G401 (cell line): ENCODE measurements around the gene GATA3. TPM values are rescaled to one million over a fixed set of nuclear protein-coding genes. Genes with fewer than 3 reads are reported as not detected.
A peak's percentile ranks its signal among the peaks of the same experiment; 100 is the strongest.

Source experiments
- DNase-seq: peaks from one replicate; pipeline ENCODE4 v3.0.0-alpha.2; 2015; ENCODE audit warnings: low spot score
- in situ Hi-C: cut with HindIII; loops from 2 replicates; pipeline ENCODE4 v1.10.0; 2016; ENCODE audit warnings: low sequenced_read_pairs, mixed read lengths
- total RNA-seq: library from RNA; depleted of rRNA; stranded (reverse); fragments of >200 nt; shearing (Covaris generic); gene quantifications from 2 replicates; pipeline ENCODE4 v1.2.3, GENCODE V29; 2014

The GATA3 gene
- total RNA-seq, 1 experiment from 2014 or later, result not detected

DNA sequence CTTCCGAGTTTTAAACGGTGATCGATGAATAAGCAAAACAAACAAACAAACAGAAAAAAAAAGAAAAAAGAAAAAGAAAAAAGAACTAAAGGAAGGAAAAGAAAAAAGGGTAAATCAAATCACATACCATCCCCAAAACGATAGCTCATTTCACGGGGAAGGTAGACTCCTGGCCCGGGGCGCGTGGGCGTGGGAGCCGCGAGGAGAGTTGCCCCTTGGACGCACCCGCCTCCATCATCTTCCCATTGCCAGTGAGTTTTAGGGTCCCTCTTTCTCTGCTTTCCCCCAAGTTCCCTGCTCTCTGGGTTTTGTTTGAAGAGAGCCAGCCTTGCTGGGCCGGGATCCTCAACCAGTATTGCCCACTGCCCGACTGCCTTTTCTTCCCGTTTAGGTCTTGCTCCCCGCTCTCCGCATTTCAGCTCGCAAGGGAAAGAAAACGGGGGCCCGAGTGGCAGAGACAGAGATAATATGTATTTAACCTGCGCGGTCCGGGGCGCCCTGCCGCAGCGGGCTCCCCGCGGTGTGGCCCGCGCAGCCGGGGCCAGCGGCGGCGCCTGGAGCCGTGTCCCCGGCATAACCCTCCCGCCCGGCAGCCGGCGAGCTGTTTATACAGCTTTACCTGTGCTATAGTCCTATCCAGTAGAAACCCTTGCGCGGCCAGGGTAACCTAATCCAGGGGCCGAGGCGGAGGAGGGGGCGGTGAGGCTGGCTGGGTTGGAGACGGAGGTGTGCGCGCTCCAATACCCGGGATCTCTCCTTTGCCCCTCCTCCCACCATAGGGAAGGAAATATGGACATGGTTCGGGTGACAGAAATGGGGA is 5.2 kb upstream of the GATA3 start:
- DNase-seq, result no peak
- in situ Hi-C loops, result no loop called here

DNA sequence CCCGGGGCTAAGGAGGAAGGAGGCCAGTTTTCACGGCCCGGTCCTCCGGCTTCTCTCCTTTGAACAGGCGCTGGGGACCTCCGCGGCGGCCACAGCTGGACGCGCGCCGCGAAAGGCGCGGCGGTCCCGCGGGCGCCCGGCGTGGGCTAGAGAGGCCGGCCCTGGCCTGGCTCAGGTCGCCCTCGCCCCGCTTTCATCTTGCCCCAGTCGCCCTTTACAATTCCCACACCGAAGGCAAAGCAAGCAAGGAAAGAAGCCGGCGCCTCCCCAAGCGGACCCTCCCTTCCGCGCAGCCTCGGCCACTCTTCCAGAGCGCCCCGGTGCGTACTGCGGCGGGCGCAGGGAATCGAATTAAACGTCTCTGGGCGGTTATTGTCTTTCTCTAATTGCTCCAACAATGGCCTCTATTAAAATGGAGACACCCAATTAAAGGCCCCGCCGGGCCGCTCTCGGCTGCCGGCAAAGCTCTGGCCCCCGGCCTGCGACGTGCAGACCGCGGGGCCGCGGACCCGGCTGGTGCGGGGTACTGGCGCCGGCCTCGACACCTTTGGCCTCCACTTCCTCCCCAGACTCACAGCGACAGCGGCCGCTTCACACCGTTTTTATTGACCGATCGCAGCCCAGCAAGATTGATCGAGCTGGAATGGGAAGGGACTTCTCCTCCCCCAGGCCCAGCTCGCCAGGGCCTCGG is 4.5 kb upstream of the GATA3 start:
- in situ Hi-C loops, result no loop called here
- DNase-seq, result no peak

DNA sequence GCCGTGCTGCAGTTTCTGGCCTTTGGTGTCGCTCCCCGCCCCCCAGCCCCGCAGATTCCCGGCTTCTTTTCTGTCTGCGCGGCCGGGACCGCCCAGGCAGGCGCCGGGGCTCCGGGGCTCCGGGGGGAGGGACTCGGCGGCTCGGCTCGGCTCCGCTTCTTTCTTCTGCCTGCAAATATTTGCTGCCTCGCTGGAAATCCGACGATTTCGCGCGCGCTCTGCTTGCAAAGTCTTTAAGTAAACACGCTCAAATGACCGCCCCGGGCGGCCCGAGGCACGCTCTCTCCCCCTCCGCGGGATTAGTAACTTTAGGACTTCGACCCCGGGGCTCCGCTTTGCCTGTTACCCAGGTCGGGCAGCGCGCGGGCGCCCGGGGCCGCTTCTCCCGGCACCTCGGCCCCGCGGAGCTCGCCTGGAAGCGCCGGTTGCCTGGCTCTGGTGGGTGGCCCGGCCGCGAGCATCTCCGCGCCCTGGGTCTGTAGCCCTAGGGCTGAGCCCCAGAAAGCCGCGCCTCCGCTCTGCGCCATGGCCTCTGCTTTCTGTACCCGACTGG is 3.9 kb upstream of the GATA3 start:
- no peak for DNase-seq
- in situ Hi-C loops, result no loop called here

DNA sequence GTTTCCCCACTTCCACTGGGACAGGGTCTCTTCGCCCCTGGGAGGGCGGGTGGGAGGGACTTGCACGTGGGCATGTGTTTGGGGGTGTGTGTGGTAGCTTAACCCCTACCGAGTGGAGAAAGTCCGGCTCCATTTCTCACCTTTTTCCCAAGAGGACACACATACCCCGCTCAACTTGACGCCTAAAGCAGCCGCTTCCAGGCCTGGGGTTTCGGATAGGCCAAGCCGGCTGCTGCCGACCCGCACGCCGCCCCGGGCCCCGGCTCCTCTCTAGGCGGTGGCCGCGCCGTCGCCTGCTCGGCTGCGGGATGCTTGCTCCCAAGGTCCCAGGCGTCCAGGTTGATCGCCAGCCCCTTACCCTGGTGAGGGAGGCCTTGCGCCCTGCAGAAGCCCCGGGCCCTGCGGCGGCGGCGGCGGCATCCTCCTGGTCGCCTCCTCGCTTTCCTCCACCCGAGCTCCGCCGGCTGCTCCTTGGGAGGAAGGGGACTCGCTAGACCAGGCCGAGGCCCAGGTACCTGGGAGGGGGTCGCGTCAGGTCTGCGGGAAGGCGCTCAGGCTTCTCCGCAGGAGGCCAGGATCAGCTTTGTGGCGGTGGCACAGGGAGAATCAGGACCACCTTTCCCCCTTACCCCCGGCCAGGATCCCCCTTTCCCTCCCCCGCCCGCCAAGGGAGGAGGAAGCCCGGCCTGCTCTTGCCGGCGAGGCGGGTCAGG is 3.2 kb upstream of the GATA3 start:
- no peak for DNase-seq
- in situ Hi-C loops, result no loop called here

DNA sequence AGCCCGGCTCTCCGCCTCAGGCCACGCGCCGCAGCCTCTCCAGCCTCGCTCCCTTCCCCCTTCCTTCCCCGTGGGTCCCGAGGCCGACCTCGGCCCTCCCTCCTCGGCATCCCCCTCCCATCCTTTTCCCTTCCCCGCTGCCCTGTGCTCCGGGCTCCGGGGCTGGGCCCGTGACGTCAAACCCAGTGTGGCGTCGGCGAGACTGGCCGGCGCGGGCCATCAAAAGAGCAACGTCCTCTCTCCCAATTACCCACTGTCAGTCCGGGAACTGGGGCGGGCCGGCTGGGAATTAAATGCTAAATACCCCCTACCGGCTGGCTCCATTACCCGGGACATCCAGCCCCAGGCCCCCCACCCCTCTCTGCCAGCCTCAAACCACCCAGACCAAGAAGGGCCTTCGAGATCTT is 2.6 kb upstream of the GATA3 start:
- in situ Hi-C loops, result no loop called here
- DNase-seq, result no peak

DNA sequence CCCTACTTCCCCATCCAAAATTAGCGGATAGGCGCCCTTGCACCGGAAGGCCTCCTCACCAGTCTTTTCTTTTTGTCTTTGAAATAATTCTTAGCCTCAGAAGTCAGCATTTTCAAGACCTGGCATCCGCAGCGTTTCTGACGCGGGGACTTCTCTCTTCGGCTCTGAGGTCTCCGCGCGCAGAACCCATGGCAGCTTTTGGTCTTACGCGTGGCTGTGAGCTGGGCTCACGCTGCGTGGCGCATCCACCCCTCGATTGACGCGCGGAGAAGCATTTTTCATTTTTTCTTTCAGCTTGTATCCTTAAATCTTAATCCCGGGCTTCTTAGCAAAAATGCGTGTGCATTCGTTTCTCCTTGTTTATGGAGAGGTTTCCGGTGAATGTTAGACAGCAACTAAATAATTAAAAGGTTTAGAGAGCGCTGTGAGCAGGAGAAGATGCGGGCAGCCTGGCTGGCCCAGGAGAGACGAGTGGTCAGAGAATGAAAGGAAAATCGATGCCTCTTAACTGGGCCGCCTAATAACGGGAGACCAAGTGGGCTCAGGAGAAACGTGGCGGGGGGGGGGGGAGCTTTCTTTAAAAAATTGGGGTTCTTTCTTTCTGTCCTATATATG is 2.0 kb upstream of the GATA3 start:
- DNase-seq, result no peak
- in situ Hi-C loops, result no loop called here

DNA sequence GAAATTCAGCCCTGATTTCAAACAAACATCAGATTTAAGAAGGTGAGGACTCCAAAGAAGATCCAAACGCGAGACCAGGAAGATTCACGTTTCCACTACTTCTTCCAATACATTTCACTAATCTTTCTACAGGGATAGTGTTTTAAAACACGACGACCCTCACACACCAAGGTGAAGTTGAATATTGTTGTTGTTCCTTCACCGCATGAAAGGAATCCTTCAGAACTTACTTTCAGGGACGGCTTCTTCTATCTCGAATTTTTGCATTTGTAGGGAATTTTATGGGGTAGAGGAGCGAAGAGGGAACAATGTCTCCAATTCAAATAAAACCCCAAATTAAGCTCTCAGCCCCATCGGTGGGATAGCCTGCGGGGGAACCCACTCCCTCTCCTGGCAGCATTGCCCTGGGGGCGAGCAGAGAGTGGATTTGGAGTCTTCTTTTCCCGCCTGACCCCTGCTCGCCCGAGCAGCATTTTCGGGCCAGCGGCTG is 1.5 kb upstream of the GATA3 start:
- no peak for DNase-seq
- in situ Hi-C loops, result no loop called here

DNA sequence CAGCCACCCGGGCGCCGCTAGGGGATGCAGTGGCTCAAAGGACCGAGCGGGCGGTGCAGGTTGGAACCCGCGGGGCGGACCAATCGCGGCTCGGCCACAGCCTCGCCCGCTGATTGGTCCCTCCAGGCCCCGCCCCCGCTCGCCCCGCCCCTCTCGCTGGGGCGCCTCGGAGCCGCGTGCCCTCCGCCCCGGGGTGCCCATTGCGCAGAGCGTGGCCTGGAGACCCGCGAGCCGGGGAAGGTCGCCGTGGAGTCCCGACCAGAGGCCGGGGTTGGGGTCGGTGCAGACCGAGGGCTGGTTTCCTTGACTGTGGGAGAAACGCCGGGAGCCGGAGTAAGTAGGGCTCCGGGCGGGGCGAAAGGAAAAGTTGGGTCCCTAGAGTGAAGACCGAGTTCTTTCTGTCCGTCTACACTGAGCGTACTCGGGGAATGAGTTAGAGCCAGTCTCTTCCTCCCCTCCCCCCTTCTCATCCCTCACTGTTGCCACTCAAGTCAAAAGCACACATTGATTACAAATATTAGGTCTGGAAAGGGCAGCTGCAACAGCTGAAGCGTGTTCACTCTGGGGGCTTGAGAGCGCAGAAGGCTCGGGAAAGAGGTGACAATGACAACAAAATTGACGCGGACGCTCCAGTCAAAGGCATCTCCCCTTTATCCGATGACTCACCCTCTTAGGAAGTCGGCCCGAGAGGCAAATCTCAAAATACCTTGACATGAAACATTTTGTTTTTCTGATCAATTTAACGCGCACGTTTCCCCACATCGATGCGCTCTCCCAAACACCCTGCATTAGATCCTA is 843 bp upstream of the GATA3 start:
- peak; percentile 27 for DNase-seq
- in situ Hi-C loops, result no loop called here

DNA sequence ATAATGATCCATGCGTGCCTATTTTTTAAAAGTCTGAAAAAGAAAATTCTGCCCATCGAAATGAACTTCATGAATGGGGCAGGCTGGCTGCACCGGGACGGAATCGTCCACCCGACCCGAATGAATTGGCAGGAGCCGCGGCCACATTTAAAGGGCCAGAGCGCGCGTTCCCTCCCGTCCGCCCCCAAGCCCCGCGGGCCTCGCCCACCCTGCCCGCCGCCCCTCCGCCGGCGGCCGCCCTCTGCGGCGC is 319 bp upstream of the GATA3 start:
- DNase-seq, result no peak
- in situ Hi-C loops, result no loop called here

DNA sequence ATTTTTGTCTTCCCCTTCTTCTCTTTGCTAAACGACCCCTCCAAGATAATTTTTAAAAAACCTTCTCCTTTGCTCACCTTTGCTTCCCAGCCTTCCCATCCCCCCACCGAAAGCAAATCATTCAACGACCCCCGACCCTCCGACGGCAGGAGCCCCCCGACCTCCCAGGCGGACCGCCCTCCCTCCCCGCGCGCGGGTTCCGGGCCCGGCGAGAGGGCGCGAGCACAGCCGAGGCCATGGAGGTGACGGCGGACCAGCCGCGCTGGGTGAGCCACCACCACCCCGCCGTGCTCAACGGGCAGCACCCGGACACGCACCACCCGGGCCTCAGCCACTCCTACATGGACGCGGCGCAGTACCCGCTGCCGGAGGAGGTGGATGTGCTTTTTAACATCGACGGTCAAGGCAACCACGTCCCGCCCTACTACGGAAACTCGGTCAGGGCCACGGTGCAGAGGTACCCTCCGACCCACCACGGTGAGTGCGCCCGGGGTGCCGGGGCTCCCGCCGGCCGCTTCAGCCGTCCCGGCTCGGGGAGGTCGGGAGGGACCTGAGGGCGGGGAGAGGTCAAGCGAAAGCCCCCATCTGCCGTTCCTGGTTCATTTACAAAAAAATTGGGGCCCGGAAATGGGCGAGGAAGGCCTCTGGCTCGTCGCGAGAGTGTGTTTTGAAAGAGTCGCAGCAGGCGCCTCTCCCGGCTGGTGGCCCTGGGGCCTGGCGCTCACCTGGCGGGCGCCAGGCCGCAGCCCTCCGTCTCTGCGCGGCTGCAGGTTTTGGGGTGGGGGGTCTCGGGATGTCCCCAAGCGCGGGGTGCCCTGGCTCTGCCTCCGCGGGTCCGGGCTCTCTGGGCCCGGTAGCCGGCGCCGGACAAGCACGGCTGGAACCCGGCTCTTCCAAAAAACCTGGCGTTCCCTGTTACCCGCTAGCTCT is 1.2 kb downstream of the GATA3 start:
- in situ Hi-C loops, result no loop called here

DNA sequence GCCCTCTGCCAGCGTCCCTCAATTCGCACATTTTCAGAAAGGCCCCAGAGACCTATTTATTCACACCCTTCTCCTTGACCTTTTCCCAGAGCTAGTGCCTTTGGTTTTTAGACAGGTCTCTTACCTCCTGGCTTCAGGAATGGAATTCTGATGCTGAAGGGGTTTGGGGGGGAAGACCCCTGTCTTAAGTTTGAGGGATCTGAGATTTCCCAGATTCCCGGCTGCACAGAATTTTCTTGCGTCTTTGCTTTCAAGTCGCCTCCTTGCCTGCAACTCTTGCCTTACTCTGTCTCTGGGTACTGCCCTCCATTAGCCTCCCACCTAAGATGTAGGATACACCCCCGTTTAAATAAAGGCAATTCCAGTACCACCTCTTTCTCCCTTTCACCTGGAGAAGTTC is 1.9 kb downstream of the GATA3 start:
- in situ Hi-C loops, result no loop called here
- no peak for DNase-seq

More for the DNA sequence above, 1.2 kb downstream of the GATA3 start:
- DNase-seq, result no peak

DNA sequence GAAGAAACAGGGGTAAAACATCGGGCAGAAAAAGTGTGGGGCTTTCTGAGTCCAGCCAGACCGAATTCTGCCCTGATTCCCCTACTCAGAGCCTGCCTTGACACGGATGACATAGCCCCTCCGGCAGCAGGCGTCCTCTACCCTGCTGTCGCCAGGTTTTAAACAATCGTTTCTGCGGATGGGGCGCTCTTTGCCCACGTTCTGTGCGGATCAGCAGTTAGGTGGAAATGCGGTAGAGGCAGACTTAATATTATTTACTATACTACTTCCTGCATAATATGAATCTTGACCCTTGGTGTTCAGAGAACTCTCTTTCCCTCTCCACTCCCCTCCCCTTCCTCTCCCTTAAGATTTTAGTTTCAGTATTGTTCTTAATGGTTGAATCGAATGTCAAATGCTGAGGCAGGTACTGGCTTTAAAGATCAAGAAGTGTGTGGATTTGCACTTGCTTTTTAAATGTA is 2.4 kb downstream of the GATA3 start:
- in situ Hi-C loops, result no loop called here
- DNase-seq, result no peak

DNA sequence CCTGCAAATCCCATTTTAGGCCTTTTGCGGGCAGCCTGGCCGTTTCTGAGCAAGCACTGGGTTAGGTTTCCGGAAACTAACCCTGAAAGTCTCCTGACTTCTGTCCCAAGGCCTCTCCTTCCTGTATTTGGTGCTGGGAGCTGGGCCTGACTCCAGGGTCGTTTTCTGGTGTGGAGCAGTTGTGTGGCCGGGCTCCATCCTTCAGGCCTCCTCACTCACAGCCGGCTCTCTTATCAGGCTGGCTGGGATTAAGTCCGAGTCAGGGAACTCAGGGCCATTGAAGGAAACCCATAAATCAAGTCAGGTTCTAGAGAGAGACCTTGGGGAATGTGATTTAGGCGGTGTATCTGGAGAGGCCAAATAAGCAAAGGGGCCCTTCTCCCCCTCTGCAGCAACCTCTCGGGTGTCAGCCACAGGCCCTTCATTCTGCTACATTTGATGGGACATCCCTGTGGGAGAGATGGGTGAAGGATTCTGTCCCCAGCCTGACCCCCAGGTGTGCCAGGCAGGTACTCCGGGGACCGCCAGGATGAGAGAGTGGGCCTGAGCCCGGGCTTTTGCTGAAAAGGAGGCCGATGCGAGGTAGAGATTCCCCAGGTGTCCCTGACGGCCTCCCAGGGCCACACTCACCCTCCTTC is 3.3 kb downstream of the GATA3 start:
- in situ Hi-C loops, result no loop called here
- DNase-seq, result no peak

DNA sequence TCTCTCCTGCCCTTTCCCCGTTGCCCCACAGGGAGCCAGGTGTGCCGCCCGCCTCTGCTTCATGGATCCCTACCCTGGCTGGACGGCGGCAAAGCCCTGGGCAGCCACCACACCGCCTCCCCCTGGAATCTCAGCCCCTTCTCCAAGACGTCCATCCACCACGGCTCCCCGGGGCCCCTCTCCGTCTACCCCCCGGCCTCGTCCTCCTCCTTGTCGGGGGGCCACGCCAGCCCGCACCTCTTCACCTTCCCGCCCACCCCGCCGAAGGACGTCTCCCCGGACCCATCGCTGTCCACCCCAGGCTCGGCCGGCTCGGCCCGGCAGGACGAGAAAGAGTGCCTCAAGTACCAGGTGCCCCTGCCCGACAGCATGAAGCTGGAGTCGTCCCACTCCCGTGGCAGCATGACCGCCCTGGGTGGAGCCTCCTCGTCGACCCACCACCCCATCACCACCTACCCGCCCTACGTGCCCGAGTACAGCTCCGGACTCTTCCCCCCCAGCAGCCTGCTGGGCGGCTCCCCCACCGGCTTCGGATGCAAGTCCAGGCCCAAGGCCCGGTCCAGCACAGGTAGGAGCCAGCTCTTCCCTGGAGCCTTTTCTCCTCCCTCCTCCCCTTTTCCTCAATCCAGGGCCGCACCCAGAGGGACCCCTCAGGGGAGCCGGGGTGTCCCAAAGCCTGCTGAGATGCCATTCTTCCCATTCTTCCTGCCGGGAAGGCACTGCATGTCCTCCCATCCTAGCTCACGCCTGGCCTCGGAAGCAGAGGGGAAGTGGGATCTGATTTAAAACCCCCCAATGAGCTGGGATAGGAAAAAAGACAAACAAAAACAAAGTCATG is 4.0 kb downstream of the GATA3 start:
- DNase-seq, result no peak
- in situ Hi-C loops, result no loop called here

DNA sequence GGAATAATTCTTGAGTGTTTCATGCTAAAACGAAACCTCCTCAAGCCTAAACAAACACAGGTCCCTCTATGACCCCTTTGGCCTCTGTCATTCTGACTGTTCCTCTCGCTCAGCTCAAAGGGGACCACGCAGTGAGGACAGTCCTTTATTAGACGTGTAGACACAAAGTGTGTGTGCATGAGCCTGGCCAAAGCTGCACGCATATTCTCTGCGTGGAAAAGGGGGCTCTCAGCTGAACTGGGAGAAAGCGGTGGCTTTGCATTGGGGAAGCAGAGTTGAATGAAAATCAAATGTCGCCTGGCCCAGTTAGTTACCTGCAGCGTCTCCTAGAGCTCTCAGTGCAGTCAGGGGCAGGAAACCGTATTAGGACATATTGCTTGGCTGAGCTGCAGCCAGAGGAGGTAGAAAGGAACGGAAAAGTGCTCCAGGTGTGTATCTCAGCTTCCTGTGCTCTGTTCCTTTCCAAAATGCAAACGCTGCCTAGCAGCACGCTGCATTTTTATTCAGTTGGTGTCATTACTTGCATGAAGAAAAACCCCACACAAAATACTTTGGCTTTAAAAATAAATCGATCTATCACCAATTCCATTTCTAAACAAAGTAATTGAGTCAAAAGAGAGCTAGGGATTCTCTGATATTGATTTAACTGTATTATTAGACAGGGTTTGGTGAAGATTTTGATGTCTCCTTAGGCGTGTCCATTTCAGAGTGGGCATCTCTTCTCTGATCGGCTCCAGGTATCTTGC is 4.9 kb downstream of the GATA3 start:
- DNase-seq, result no peak
- in situ Hi-C loops, result no loop called here
